HL-60 (cell line): Measurements from ENCODE around the gene ZDHHC17.

Source experiments
- DNase-seq, 2 experiments: peaks; one replicate each; pipeline ENCODE4 v3.0.0-alpha.2; 2010 to 2020; ENCODE audit warnings: low read depth in 1 of 2, low spot score in 1 of 2
- H3K27ac ChIP-seq: fragments of 250-450 bp; sonication (Bioruptor Pico); replicated peaks from 2 replicates; pipeline ENCODE4 v1.5.1; 2020; ENCODE audit warnings: mild to moderate bottlenecking, moderate library complexity
- H3K27me3 ChIP-seq: fragments of 250-450 bp; sonication (Bioruptor Pico); 2 replicates; pipeline ENCODE4 v1.5.1; 2021; ENCODE audit warnings: mild to moderate bottlenecking, moderate library complexity; ENCODE audit not compliant: insufficient read depth, poor library complexity, severe bottlenecking
- H3K4me3 ChIP-seq: replicated peaks from 2 replicates; pipeline ENCODE4 v1.5.1; 2011; ENCODE audit warnings: mild to moderate bottlenecking, control low read depth, low read length; ENCODE audit not compliant: insufficient read depth
- CTCF ChIP-seq: IDR thresholded peaks from one replicate; pipeline ENCODE4 v1.5.1; 2011; ENCODE audit warnings: low read length, control low read depth, inconsistent platforms; ENCODE audit not compliant: insufficient read depth
- GABPA ChIP-seq: IDR thresholded peaks from 2 replicates; pipeline ENCODE4 v1.6.1; 2012; ENCODE audit warnings: low read depth
- POLR2AphosphoS5 ChIP-seq: IDR thresholded peaks from 2 replicates; pipeline ENCODE4 v1.6.1; 2012; ENCODE audit warnings: low read depth
- REST ChIP-seq: IDR thresholded peaks from 2 replicates; pipeline ENCODE4 v1.6.1; 2012; ENCODE audit warnings: low read depth; ENCODE audit not compliant: insufficient replicate concordance
- SPI1 ChIP-seq: IDR thresholded peaks from 2 replicates; pipeline ENCODE4 v1.6.1; 2012; ENCODE audit warnings: low read depth, mild to moderate bottlenecking, borderline replicate concordance

ZDHHC17 gene

GRCh38 chr12:76792828-76793227 lies 28.9 kb downstream of the ZDHHC17 start:
- Histone ChIP-seq H3K4me3 (no peak overlapping the region), H3K27me3 (no peaks in the 10 kb centered on the region), H3K27ac (no peak overlapping the region)
- DNase-seq, result no peak
- TF ChIP-seq SPI1 (no peak), GABPA (no peak), REST (no peak), CTCF (no peak), POLR2AphosphoS5 (no peak)

- H3K4me3 ChIP-seq, result no peak overlapping the region
- H3K27ac ChIP-seq, result no peak overlapping the region
- H3K27me3 ChIP-seq, result no peaks in the 10 kb centered on the region
- no peak for DNase-seq
- TF ChIP-seq GABPA (no peak), SPI1 (no peak), REST (no peak), POLR2AphosphoS5 (no peak), CTCF (no peak)
Measured at GRCh38 chr12:76798864-76799263, 34.9 kb downstream of the ZDHHC17 start.

DNA sequence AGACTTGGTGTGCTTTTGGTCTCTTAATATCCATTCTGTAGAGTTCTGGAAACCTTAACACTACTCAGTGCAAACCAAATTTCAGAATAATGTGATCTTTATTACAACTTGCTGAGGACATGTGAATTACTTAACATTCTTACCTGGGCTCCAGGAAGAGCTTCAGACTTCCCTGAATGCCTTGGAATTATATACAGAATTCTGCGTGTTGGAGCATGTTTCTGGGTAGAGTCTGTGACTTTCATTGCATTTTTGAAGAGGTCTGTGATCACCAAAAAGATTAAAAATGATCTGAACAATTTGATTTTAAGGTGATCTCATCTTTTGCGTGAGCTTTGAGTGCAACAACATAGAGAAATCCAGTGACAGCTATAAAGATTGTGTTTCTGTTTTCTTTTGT lies 35.4 kb downstream of the ZDHHC17 start:
- Histone ChIP-seq H3K4me3 (no peak overlapping the region), H3K27ac (no peak overlapping the region), H3K27me3 (no peaks in the 10 kb centered on the region)
- TF ChIP-seq SPI1 (no peak), CTCF (no peak), GABPA (no peak), POLR2AphosphoS5 (no peak), REST (no peak)
- DNase-seq, result no peak
